Thyroid gland (tissue), 4 donors: ENCODE measurements around the gene TSPAN11. TPM values are rescaled to one million over a fixed set of nuclear protein-coding genes. Genes with fewer than 3 reads are reported as not detected.

Experiments
- DNase-seq, 2 donors: peaks; one replicate each; pipeline ENCODE4 v3.0.0-alpha.2; 2019
- H3K27ac ChIP-seq, 3 donors: fragments of 200-600 bp; sonication (generic); 1 replicate in 2 of 3; 2 replicates in 1 of 3; pipeline ENCODE4 v1.5.1; 2016 to 2019; ENCODE audit warnings: mild to moderate bottlenecking in 1 of 3, moderate library complexity in 1 of 3
- H3K27me3 ChIP-seq: fragments of 200-600 bp; sonication (generic); one replicate; pipeline ENCODE4 v1.5.1; 2019
- H3K36me3 ChIP-seq, 2 donors: fragments of 200-600 bp; sonication (generic); one replicate each; pipeline ENCODE4 v1.5.1; 2016 to 2019
- H3K4me1 ChIP-seq, 2 donors: fragments of 200-600 bp; sonication (generic); one replicate each; pipeline ENCODE4 v1.5.1; 2017 to 2019
- H3K4me3 ChIP-seq, 3 donors: fragments of 200-600 bp; sonication (generic); replicated peaks in 1 of 3; 1 replicate in 2 of 3; 2 replicates in 1 of 3; pipeline ENCODE4 v1.5.1; 2016; ENCODE audit warnings: mild to moderate bottlenecking in 1 of 3
- H3K9me3 ChIP-seq: fragments of 200-600 bp; sonication (generic); one replicate; pipeline ENCODE4 v1.5.1; 2017
- POLR2A ChIP-seq, 2 donors: fragments of 450-650 bp; IDR thresholded peaks; one replicate each; pipeline ENCODE4 v1.6.1; 2017; ENCODE audit warnings: antibody characterized with exemption in 2 of 2, mild to moderate bottlenecking in 2 of 2, moderate library complexity in 1 of 2
- WGBS, 2 donors: methylation state at CpG; one replicate each; pipeline ENCODE4 v1.1.5; 2017; 5-methylcytosine and 5-hydroxymethylcytosine counted together
- intact Hi-C: fragments of 100-400 bp; cut with DNase I; formaldehyde crosslinking; loops from one replicate; pipeline ENCODE4 v1.15.1; 2023
- total RNA-seq, 4 donors: library from RNA; depleted of rRNA; stranded (reverse); fragments of >200 nt; gene quantifications; one replicate each; pipeline ENCODE4 v1.2.3, GENCODE V29; 2016
- TF ChIP-seq, protein P1 (sequence below), 6 experiments: fragments of 200-600 bp in 3 of 6; fragments of 450-650 bp in 3 of 6; sonication (generic) in 3 of 6; IDR thresholded peaks; one replicate each; pipeline ENCODE4 v1.5.1; 2016 to 2019; ENCODE audit warnings: antibody characterized with exemption in 6 of 6, mild to moderate bottlenecking in 2 of 6, inconsistent platforms in 1 of 6, moderate library complexity in 1 of 6

TSPAN11 gene
- total RNA-seq, 4 donors from 2014 or later: 2.0 to 7.5 (median 4.4) TPM

GRCh38 chr12:31004666-31005065 lies 78.1 kb downstream of the TSPAN11 start:
- WGBS, 2 donors: 92 to 95% methylated on average over 5 of the region's 5 CpGs

DNA sequence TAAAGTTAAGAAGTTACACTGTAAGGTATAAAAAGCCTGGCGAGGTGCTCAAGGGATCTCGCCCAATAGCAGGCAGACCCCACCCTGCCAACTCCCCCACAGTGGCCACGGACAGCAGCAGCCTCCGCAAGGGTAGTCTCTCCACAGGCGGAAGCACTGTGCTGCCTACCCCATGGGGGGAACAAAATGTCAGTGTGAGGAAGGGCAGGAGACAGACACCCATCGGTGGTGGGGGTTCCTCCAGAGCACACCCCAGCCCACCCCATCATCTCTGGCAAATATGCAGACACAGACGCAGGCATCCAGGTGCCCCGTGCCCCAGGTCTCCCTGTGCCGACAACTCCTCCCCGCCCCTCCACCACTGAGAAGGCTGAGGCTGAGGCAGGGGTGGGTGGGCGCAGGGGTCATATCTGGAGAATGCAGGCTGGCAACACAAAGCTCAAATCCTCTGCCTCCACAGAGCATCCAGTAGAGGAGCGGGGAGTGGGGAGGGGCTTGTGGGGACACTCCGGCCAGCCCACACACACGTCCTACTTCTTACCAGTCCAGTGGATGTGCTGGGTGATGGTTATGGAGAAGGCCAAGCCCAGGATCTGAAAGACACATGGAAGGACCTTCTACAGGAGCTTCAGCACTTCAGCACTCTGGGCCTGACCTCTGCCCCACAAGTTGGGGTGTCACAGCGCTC lies 78.9 kb downstream of the TSPAN11 start:
- Histone ChIP-seq H3K27me3 (no peaks in the 10 kb centered on the region), H3K27ac (no peak overlapping the region), H3K9me3 (no peaks in the 10 kb centered on the region), H3K36me3 (no peaks in the 10 kb centered on the region), H3K4me1 (no peaks in the 10 kb centered on the region), H3K4me3 (no peak overlapping the region)
- DNase-seq: no peak
- intact Hi-C loops: no loop called here
- 94 to 95% methylated on average over 15 of the region's 15 CpGs for WGBS, 2 donors
- TF ChIP-seq, protein P1, sequence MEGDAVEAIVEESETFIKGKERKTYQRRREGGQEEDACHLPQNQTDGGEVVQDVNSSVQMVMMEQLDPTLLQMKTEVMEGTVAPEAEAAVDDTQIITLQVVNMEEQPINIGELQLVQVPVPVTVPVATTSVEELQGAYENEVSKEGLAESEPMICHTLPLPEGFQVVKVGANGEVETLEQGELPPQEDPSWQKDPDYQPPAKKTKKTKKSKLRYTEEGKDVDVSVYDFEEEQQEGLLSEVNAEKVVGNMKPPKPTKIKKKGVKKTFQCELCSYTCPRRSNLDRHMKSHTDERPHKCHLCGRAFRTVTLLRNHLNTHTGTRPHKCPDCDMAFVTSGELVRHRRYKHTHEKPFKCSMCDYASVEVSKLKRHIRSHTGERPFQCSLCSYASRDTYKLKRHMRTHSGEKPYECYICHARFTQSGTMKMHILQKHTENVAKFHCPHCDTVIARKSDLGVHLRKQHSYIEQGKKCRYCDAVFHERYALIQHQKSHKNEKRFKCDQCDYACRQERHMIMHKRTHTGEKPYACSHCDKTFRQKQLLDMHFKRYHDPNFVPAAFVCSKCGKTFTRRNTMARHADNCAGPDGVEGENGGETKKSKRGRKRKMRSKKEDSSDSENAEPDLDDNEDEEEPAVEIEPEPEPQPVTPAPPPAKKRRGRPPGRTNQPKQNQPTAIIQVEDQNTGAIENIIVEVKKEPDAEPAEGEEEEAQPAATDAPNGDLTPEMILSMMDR (IDR thresholded peaks at IDR 0.05): no peak
- no peak for TF ChIP-seq POLR2A (IDR thresholded peaks at IDR 0.05)

More at GRCh38 chr12:31004666-31005065, 78.1 kb downstream of the TSPAN11 start:
- H3K27me3 ChIP-seq: no peaks in the 10 kb centered on the region
- no peaks in the 10 kb centered on the region for H3K9me3 ChIP-seq
- no peaks in the 10 kb centered on the region for H3K36me3 ChIP-seq
- DNase-seq: no peak
- no peak overlapping the region for H3K4me3 ChIP-seq
- H3K4me1 ChIP-seq: no peaks in the 10 kb centered on the region
- intact Hi-C loops: no loop called here
- no peak overlapping the region for H3K27ac ChIP-seq
- TF ChIP-seq, protein P1 (IDR thresholded peaks at IDR 0.05): no peak
- no peak for TF ChIP-seq POLR2A (IDR thresholded peaks at IDR 0.05)

- H3K27ac ChIP-seq: no peak overlapping the region
Observed at GRCh38 chr12:31005944-31006361, 79.4 kb downstream of the TSPAN11 start.

GRCh38 chr12:31006416-31007152 lies 80.0 kb downstream of the TSPAN11 start:
- intact Hi-C loops: no loop called here
- DNase-seq: no peak

More at GRCh38 chr12:31005944-31006361, 79.4 kb downstream of the TSPAN11 start:
- Histone ChIP-seq H3K36me3 (no peaks in the 10 kb centered on the region), H3K27me3 (no peaks in the 10 kb centered on the region), H3K9me3 (no peaks in the 10 kb centered on the region), H3K4me1 (no peaks in the 10 kb centered on the region), H3K4me3 (no peak overlapping the region)
- TF ChIP-seq, protein P1 (IDR thresholded peaks at IDR 0.05): no peak
- TF ChIP-seq POLR2A (IDR thresholded peaks at IDR 0.05): no peak
- intact Hi-C loops: no loop called here
- 64 to 84% methylated on average over 3 to 4 of the region's 4 CpGs for WGBS, 2 donors
- DNase-seq: no peak

More at GRCh38 chr12:31006416-31007152, 80.0 kb downstream of the TSPAN11 start:
- 93 to 95% methylated on average over 9 of the region's 9 CpGs for WGBS, 2 donors
- H3K9me3 ChIP-seq: no peaks in the 10 kb centered on the region
- H3K27ac ChIP-seq: no peak overlapping the region
- H3K4me3 ChIP-seq: no peak overlapping the region
- no peaks in the 10 kb centered on the region for H3K36me3 ChIP-seq
- H3K27me3 ChIP-seq: no peaks in the 10 kb centered on the region
- TF ChIP-seq POLR2A (IDR thresholded peaks at IDR 0.05): no peak
- TF ChIP-seq, protein P1 (IDR thresholded peaks at IDR 0.05): no peak
- no peaks in the 10 kb centered on the region for H3K4me1 ChIP-seq
